GM23248 (cell line): ENCODE results near the gene ENTPD2.

Experiments
- EZH2 ChIP-seq: fragments of 200-600 bp; sonication (generic); IDR thresholded peaks from 2 replicates; pipeline ENCODE4 v1.6.1; 2018; ENCODE audit warnings: antibody characterized with exemption, mild to moderate bottlenecking; ENCODE audit not compliant: insufficient read depth, poor library complexity, severe bottlenecking
- EZH2phosphoT487 ChIP-seq: fragments of 200-600 bp; sonication (generic); IDR thresholded peaks from 2 replicates; pipeline ENCODE4 v1.6.1; 2018; ENCODE audit warnings: antibody characterized with exemption, moderate library complexity, mild to moderate bottlenecking, low read depth; ENCODE audit not compliant: insufficient read depth

DNA sequence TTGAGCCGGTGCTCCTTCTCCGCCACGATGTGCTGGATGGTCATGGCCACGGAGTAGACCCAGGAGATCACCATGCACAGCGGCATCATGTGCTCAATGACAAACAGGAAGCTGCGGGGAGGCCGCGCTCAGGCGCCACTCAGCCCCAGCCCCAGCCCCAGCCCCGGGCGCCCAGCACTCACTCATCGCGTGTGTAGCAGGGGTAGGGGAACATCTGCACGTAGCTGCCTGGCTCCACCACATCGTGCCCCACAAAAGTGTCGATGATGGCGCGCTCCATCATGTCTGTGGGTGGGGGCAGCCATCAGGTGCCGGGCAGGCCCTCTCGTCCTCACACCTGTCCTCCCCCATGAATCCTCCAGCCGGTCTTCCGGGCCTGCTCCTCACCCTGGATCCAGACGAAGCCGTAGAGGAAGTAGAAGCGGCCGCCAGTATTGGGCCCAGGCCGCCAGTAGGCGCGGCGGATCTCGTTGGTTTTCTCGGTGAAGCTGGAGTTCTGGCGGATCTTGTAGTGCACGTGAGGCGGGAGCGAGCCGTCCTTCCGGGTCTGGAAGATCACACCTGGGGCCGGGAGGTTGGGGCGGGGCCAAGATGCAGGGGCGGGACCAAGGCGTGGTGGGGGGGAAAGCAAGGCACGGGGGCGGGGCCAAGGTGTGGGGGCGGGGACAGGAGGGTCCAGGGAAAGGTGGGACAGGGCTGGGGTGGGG lies 35.9 kb downstream of the ENTPD2 start:
- TF ChIP-seq EZH2phosphoT487 (no peak), EZH2 (no peak)
